HS-27A (cell line): ENCODE results near the gene ARFRP1.

ENCODE experiments used
- DNase-seq: peaks from one replicate; pipeline ENCODE4 v3.0.0-alpha.2; 2012; ENCODE audit warnings: low read depth, missing footprints

The ARFRP1 gene

DNA sequence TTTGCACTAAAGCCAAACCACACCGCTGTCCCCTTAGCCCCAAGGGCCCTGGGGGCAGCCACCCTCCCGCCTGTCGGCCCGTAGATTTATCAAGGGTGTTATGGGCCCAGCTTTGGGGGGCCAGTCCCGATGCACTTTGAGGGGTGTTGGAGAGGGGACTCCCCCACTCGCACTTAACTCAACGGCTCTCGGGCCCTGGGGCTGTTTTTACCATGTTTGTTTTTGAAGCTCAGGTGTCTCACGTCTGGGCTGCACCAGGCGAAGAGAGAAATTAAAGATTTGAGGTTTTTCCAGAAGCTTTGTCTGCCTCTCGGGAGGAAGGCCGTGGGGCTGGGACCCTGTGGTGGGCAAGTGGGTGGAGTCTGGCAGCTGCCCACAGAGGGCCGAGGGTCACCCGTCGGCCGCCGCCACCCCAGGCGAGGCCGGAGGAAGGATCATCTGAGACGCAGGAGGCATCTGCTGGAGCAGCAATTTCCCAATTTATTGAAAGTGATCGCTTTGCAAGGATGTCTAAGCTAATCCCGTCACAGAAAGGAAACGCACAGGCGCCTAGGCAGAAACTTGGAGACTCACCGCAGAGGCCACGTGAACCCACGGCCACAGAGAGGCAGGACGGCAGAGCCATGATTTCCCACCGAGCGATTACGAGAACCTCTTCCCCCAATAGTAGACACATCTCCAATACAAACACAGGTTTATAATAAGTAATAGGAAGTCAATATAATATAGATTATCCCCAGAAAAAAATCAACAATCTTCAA is 35.6 kb upstream of the ARFRP1 start:
- DNase-seq: no peak

DNA sequence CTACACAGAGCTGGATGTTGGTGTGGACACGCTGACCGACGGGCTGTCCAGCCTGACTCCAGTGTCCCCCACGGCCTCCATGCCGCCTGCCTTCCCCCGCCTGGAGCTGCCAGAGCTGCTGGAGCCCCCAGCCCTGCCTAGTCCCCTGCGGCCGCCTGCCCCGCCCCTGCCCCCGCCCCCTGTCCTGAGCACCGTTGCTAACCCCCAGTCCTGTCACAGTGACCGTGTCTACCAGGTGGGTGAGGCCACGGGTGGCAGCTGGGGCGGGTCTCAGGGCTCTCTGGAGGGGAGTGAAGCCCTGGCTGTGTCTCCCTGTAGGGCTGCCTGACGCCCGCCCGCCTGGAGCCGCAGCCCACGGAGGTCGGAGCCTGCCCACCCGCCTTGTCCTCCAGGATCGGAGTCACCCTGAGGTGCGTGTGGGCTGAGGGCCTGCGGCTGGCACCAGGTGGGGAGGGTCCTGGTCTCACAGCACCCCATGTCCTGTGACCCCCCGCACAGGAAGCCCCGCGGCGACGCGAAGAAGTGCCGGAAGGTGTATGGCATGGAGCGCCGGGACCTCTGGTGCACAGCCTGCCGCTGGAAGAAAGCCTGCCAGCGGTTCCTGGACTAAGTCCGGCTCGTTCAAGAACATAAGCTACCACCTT is 34.7 kb upstream of the ARFRP1 start:
- DNase-seq: no peak

DNA sequence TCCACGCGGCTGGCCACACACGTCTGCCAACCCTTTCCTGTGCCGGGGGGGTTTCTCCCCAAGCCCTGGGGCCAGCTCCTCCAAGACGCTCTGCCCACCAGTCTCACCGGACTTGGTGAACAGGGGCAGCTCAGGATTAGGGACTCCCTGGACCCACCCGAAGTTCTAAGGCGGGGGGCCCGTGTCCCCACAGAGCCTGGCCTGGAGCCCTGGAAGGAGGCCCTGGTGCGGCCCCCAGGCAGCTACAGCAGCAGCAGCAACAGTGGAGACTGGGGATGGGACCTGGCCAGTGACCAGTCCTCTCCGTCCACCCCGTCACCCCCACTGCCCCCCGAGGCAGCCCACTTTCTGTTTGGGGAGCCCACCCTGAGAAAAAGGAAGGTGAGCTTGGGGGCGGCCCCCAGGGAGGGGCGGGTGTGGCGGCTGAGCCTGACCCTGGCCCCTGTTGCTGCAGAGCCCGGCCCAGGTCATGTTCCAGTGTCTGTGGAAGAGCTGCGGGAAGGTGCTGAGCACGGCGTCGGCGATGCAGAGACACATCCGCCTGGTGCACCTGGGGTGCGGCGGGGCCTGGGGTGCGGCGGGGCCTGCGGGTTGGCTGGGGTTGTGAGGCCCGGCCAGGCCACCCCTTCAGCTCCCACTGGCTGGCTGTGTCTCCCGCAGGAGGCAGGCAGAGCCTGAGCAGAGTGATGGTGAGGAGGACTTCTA is 34.1 kb upstream of the ARFRP1 start:
- no peak for DNase-seq

DNA sequence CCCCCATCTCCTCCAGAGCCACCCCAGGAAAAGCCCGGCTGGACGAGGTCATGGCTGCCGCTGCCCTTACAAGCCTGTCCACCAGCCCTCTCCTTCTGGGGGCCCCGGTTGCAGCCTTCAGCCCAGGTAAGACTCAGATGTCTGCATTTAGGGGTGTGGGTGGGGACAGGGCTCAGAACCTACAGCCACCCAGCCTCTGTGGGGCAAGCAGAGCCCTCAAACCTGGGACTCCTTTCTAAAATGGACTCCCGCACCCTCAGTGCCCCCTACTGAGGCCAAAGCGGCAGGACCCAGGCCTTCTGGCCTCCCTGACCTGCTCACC is 33.5 kb upstream of the ARFRP1 start:
- DNase-seq: no peak

DNA sequence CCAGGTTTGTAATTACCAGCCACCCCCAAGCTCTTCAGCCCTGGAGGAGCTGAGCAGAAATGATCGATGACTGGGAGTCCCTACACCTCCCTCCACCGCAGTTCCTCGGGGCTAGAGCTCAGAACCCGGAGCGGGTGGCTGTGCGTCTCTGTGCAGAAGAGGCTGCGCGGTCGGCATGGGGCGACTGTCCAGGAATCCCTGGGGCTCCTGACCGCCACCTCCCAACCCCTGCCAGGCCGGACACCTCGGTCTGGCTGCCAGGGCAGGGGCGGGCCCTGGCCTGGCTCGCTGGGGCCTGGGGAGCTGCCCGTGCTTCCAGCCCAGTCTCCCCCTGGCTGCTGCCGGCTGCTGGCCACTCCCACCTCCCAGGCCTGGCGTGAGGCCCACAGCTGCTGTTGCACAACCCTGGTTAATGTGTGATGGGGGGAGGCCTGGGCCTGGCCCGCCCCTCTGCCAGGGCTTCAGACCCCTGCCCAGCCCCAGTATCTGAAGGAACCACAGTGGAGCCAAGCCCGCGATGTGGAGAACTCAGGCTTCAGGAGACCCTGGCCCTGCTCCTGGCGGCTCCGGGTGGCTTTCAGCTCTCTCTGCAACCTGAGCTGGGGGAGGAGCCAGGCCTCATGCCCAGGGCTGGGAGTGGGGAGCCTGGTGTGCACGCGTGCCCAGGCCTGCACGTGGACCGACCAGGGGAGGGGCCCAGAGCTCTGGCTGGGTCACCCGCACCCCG is 33.0 kb upstream of the ARFRP1 start:
- peak; percentile 64 for DNase-seq

DNA sequence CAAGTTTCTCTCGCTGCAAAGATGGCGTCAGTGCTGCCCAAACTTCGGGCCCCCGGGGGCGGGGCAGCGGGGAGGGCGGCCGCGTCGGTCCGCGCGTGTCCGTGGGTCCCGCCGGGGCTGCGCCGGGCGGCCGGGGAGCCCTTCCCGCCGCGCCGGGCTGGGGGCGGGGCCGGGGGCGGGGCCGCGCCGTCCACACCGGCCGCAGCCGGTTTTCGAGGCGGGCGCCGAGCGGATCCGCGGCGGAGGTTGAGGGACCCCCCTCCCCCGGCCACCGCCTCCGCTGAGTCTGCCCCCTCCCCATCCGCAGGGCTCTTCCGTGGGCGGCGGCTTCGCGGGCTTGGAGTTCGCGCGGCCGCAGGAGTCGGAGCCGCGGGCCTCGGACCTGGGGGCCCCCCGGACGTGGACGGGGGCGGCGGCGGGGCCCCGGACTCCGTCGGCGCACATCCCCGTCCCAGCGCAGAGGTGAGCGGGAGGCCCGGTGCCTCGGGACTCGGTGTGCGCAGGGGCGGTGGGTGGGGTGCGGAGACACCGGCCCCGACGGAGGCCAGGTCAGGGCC is 32.4 kb upstream of the ARFRP1 start:
- no peak for DNase-seq

DNA sequence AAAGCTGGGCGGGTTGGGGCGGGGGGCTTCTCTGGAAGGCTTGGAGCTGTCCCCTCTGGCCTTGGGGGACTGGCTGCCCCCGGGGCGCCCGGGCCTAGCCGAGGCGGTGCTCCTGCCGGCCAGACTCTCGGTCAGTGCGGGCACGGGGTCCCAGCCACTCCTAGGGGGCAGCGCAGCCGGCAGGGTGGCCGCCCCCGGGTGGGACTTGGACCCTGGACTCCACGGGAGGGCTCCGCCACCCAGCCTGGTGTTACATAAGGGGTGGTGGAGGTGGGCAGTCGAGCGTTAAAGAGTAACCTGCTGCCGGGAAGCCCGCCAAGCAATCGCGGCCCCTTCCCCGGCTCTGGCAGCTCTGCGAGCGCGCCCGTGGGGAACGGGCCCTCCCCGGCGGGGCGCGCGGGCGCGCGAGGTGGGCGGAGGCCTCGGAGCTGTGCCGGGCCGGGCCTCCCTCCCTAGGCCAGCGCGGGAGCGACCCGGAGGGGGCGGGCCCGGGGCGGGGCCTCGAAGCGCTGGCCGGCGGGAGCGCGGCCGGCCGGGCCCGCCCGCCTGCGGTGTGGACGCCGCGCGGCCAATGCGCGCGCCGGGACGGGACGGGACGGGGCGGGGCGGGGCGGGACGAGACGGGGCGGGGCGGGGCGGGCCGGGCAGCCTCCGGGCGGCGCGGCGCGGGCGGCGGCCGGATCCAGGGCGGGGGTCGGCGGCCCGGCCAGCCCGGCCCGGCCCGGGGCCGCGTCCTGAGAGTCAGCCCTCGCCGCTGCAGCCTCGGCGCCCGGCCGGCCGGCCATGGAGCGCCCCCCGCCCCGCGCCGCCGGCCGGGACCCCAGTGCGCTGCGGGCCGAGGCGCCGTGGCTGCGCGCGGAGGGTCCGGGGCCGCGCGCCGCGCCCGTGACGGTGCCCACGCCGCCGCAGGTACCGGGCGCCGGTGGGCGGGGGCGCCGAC is 31.6 kb upstream of the ARFRP1 start, which contains the start of gene SLC2A4RG:
TSS of gene SLC2A4RG (plus strand) at position 647 of the 940 bp plus-strand sequence. CDS start at position 784, 137 bp downstream.
- DNase-seq: no peak

DNA sequence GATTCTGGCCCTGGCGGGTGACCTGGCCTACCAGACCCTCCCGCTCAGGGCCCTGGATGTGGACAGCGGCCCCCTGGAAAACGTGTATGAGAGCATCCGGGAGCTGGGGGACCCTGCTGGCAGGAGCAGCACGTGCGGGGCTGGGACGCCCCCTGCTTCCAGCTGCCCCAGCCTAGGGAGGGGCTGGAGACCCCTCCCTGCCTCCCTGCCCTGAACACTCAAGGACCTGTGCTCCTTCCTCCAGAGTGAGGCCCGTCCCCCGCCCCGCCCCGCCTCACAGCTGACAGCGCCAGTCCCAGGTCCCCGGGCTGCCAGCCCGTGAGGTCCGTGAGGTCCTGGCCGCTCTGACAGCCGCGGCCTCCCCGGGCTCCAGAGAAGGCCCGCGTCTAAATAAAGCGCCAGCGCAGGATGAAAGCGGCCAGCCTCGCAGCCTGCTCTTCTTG is 30.9 kb upstream of the ARFRP1 start:
- DNase-seq: no peak

DNA sequence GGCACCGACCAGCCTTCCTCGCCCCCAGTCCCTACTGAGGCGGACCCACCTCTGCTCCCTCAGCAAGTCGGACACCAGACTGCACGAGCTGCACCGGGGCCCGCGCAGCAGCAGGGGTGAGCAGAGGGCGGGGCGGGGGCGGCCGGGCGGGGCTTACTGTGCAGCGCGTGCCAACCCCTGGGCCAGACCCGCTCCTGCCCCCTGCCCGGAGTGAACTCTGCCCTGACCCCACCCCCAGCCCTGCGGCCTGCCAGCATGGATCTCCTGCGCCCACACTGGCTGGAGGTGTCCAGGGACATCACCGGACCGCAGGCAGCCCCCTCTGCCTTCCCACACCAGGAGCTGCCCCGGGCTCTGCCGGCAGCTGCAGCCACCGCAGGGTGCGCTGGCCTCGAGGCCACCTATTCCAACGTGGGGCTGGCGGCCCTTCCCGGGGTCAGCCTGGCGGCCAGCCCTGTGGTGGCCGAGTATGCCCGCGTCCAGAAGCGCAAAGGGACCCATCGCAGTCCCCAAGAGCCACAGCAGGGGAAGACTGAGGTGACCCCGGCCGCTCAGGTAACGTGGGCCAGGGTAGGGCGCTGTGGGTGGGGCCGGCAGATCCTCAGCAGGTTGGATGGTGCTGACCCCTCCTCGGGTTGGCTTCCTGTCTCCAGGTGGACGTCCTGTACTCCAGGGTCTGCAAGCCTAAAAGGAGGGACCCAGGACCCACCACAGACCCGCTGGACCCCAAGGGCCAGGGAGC is 30.3 kb upstream of the ARFRP1 start:
- no peak for DNase-seq

DNA sequence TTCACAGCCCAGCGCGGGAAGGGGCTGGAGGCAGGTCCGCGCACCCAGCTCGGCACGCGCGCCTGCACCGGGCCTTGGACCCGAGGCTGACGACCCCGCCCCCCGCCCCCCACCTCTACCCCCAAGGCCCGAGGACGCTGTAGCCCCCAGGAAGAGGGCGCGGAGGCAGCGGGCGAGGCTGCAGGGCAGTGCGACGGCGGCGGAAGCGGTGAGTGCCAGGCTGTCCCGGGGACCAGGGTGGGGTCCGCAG is 29.8 kb upstream of the ARFRP1 start:
- DNase-seq: no peak

DNA sequence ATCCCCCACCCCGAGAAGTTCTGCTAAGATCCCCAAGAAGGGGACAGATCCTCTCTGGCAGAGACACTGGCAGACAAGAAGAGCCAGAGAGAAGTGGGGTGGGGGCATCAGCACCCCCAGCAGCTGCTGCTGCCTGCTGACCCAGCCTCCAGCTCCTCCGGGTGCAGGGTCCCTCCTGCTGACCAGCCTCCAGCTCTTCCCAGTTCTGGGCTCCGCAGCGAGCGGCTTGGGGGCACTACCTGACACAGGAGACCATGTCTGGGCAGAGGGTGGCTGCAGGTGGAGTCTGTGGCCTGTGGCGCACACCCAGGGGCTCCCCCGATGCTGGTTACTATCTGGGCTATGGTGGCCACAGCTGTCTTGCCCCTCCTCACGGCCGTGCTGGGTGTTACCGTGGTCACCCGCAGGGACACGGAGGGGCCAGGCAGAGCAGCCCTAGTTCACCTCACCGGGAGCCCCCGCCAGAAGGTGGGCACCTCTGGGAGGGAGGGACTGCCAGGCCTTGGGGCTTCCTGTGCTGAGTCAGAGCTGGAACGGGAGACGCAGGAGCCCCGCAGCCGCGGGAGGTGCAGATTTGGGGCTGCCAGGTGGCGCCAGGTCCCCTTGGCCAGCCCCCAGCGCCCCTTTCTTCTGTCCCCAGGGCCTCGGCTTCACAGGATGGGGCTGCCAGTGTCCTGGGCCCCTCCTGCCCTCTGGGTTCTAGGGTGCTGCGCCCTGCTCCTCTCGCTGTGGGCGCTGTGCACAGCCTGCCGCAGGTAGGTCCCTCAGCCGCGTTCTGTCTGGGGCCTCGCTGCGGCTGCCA is 29.3 kb upstream of the ARFRP1 start:
- no peak for DNase-seq

DNA sequence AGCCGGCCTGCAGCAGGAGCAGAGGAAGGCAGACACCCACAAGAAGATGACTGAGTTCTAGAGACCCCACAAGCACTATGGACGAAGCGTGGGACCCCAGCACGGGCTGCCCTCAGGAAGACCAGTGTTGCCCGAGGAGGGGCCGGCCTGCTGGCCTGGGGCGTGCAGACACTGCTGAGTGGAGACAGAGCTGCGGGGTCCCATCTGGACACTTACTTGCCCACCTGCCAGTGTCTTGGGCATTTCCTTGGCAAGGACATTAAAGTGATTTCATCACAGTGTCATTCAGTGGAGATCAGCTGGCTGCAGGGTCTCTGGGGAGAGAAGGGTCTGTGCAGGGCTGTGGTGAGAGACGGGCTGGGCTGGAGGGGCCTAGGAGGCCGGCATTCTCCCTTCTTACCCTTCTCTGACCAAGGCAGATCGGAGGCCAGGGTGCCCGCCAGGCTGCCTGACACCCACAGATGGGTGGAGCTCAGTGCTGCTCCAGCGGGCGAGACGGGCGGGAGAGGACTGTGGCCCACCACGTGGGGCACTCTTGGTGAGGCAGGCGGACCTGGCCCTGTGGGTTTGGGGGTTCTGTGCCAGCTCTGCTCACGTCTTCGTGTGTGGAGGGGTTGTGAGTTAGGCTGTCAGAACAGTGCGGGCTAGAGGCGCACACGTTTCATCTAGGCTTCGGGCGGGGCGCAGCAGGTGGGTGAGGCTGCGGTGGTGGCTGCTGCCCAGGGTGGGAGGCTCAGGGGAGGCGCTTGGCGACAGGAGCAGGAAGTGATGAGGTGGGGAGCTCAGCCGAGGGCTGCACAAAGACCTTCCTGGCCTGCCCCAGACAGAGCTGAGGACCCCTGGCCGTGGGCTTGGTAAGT is 28.3 kb upstream of the ARFRP1 start, which contains the start of gene LIME1:
TSS of gene LIME1 (plus strand) at position 806 of the 860 bp plus-strand sequence. CDS start 886 bp downstream, outside the sequence.
- DNase-seq: no peak

DNA sequence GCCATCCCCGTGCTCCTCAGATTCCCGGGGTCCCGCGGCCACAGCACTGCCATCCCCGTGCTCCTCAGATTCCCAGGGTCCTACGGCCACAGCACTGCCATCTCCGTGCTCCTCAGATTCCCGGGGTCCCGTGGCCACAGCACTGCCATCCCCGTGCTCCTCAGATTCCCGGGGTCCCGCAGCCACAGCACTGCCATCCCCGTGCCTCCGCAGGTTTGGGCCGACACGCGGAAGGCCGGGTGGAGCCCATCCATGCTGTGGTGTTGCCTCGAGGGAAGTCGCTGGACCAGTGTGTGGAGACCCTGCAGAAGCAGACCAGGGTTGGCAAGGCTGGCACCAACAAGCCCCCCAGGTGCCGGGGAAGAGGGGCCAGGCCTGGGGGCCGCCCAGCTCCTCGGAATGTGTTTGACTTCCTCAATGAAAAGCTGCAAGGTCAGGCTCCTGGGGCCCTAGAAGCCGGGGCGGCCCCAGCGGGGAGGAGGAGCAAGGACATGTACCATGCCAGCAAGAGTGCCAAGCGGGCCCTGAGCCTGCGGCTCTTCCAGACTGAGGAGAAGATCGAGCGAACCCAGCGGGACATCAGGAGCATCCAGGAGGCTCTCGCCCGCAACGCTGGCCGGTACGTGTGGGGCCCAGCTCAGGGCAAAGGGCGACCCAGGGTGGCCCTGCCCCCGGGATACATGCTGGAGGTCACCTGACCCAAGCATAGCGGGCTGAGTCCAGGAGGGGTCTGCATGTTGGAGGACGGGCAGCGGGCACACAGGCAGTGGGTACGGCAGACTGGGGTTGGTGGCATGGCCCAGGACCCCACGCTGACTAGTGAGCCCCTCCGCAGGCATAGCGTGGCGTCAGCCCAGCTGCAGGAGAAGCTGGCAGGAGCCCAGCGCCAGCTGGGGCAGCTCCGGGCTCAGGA is 27.4 kb upstream of the ARFRP1 start:
- no peak for DNase-seq

DNA sequence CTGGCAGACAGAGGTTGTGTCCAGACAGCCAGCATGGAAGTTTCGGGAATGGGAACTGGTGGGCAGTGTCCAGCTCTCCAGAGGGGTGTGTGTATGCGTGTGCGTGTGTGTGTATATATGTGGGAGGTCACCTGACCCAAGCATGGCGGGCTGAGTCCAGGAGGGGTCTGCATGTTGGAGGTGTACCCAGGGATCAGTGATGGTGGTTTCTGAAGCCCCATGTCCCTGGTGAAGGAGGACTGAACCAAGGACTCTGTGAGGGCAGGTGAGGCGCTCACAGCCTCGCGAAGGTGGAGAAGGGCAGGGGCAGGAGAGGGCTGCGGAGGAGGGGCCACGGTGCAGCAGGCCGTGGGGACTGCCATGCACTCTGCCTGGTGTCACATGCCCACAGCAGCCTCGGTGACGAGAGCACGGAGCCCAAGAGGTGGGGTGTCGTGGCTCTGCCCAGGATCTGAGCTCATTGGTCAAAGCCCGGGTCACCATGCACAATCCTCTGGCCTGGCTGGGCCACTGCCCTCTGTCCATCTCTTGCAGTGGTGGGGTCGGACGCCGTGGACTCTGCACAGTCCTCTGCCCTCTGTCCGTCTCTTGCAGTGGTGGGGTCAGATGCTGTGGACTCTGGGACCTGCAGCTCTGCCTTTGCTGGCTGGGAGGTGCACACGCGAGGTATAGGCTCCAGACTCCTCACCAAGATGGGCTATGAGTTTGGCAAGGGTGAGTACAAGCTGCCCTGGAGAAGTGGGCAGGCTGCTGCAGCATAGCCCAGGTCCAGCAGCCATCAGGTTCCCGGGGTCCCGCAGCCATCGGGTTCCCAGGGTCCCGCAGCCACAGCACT is 26.6 kb upstream of the ARFRP1 start:
- no peak for DNase-seq

DNA sequence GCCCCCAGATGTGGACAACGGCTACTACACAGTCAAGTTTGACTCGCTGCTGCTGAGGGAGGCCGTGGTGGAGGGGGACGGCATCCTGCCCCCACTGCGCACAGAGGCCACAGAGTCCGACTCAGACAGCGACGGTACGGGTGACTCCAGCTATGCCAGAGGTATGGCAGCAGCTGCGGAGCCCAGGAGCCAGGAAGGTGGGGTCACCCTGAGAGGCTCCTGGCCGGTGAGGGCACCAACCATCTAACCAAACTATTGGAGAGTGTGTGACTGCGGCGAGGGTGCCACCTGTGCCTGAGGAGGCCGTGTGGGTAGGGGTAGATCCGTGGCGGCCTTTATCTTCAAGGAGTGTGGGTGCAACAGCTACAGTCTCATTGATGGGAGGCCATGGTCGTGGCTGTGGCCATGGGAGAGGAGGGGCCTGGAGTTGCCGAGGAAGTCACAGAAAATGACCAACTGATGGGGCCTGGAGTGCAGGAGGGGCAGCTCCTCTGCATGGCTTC is 25.9 kb upstream of the ARFRP1 start:
- DNase-seq: no peak

DNA sequence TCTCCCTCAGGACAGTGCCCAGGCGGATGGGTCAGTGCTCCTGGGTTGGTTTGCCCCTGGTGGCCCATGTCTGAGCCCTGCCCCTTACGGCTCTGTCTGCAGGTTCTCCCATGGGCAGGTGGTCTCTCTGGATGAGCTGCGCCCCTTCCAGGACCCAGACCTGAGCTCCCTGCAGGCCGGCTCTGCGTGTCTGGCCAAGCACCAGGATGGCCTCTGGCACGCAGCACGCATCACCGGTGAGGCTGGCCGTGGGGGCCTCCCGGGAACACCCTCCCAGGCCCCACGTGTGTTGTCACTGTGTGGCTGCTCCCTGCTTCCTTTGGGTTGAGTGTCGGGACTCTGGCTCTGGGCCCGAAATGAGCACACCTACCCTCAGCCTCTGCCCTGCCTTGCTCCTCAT is 25.3 kb upstream of the ARFRP1 start:
- DNase-seq: no peak
